HG03045 (cell line): ENCODE data around the gene MGLL.

Source experiments
- ATAC-seq: cut with Tn5 transposase; IDR thresholded peaks from one replicate; pipeline ENCODE4 v1.9.1; 2021; ENCODE audit warnings: mild to moderate bottlenecking, moderate library complexity; ENCODE audit not compliant: unreplicated experiment

The MGLL gene

GRCh38 chr3:127639173-127640041 is 182.9 kb downstream of the MGLL start:
- ATAC-seq = no peak
